LNCaP clone FGC (cell line): ENCODE measurements around the gene CFAP45.

Source experiments
- DNase-seq: peaks from one replicate; pipeline ENCODE4 v3.0.0-alpha.2; 2011; ENCODE audit warnings: low read depth
- H3K4me3 ChIP-seq: 2 replicates; pipeline ENCODE4 v1.5.1; 2011; ENCODE audit warnings: mild to moderate bottlenecking, low read depth, low read length, control low read depth
- TF ChIP-seq, protein P1 (sequence below): IDR thresholded peaks from 2 replicates; pipeline ENCODE4 v1.5.1; 2012; ENCODE audit warnings: mild to moderate bottlenecking; ENCODE audit not compliant: control insufficient read depth, insufficient read depth; ENCODE audit errors: extremely low read depth

The CFAP45 gene

GRCh38 chr1:159831412-159832141, 68.4 kb downstream of the CFAP45 start:
- DNase-seq: no peak
- TF ChIP-seq, protein P1, sequence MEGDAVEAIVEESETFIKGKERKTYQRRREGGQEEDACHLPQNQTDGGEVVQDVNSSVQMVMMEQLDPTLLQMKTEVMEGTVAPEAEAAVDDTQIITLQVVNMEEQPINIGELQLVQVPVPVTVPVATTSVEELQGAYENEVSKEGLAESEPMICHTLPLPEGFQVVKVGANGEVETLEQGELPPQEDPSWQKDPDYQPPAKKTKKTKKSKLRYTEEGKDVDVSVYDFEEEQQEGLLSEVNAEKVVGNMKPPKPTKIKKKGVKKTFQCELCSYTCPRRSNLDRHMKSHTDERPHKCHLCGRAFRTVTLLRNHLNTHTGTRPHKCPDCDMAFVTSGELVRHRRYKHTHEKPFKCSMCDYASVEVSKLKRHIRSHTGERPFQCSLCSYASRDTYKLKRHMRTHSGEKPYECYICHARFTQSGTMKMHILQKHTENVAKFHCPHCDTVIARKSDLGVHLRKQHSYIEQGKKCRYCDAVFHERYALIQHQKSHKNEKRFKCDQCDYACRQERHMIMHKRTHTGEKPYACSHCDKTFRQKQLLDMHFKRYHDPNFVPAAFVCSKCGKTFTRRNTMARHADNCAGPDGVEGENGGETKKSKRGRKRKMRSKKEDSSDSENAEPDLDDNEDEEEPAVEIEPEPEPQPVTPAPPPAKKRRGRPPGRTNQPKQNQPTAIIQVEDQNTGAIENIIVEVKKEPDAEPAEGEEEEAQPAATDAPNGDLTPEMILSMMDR: no peak
- H3K4me3 ChIP-seq: no peak overlapping the region

DNA sequence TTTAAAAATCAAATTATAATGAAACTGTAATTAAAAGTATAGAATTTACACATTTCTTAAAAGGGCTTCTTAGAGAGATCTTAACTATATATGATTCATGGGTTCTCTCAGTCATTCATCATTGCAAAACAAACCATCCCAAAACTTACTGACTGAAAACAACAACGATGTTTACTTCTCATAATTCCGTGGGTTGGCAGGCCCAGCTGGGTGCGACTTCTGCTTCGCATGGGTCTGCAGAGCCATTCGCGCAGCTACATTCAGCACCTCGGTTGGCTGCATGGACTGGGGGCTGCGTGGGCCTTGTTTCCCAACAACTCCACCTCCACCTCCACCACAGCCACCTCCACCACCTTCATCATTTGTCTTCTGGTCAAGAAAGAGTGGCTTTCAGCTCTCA, 69.2 kb downstream of the CFAP45 start:
- no peak overlapping the region for H3K4me3 ChIP-seq
- TF ChIP-seq, protein P1: no peak
- no peak for DNase-seq

DNA sequence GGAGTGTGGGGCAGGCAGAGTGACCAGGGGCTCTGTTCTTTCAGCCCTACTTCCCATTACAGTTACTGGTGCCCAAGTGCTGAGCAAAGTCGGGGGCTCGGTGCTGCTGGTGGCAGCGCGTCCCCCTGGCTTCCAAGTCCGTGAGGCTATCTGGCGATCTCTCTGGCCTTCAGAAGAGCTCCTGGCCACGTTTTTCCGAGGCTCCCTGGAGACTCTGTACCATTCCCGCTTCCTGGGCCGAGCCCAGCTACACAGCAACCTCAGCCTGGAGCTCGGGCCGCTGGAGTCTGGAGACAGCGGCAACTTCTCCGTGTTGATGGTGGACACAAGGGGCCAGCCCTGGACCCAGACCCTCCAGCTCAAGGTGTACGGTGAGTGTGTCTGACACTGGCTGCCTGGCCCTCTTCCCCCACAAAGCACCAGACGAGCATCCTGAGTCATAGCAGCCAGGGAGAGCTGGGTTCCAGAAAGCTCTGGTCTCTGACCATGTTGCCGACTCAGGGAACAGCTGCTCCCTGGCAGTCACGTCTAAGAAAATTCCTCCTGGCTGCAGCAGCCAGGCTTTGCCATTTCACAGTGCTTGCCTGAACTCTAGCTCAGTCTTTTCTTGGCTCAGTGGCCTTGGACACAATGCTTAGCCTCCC, 70.0 kb downstream of the CFAP45 start:
- no peak overlapping the region for H3K4me3 ChIP-seq
- TF ChIP-seq, protein P1: no peak
- DNase-seq: no peak

DNA sequence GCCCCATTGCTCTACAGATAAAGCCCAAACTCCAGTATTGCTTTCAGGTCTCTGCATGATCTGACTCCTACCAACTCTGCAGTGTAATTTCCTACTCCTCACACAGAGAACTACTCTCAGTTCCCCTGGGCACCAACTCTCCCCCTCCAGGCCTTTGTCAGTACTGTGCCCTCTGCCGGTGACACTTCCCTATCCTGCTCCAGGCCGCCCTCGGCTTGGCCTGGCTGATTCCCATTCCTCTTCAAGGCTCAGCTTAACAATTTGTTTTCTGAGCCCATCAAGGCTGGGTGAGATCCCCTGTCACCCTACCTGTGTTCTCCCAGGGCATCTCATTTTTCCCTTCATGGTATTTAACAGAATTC, 70.7 kb downstream of the CFAP45 start:
- TF ChIP-seq, protein P1: peak; percentile 39
- DNase-seq: no peak
- no peak overlapping the region for H3K4me3 ChIP-seq

DNA sequence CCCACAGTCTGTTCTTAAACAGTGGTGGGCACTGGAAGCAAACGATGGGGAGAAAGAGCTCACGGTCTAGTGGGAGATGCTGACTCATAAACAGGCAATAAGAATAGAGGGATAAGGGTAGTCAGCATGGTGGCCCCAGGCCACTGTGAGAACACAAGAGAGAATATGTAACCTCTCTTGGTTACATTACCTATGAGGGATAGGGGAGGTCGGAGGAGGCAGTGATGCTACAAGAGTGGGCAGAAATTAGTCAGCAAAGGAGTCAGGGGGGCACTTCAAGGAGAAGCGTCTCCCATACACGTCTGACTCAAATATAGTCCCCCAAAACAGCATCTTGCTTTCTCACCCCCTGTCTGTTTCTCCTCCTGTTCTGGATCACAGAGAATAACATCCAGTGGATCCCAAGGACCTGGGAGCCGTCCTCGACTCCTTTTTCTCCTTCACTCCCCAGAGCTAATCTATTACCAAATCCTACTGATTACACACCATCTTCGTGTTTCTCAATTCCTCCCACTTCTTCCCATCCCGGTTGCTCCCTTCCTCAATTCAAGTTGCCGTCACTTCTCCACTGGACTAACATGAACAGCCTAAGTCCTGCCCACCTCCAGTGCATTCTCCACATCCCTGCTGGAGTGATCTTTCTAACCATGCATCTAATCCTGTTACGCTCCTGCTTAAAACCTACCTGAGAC, 71.2 kb downstream of the CFAP45 start:
- TF ChIP-seq, protein P1: no peak
- H3K4me3 ChIP-seq: no peak overlapping the region
- DNase-seq: no peak

GRCh38 chr1:159828176-159828575, 71.8 kb downstream of the CFAP45 start:
- DNase-seq: no peak
- no peak overlapping the region for H3K4me3 ChIP-seq
- TF ChIP-seq, protein P1: no peak
